HG02571 (cell line): ENCODE results near the gene HOXA6.

ENCODE experiments used
- ATAC-seq: cut with Tn5 transposase; IDR thresholded peaks from one replicate; pipeline ENCODE4 v1.9.1; 2021; ENCODE audit warnings: mild to moderate bottlenecking, moderate library complexity; ENCODE audit not compliant: unreplicated experiment

HOXA6 gene

GRCh38 chr7:27112955-27113949 is 34.3 kb downstream of the HOXA6 start:
- ATAC-seq, result no peak

DNA sequence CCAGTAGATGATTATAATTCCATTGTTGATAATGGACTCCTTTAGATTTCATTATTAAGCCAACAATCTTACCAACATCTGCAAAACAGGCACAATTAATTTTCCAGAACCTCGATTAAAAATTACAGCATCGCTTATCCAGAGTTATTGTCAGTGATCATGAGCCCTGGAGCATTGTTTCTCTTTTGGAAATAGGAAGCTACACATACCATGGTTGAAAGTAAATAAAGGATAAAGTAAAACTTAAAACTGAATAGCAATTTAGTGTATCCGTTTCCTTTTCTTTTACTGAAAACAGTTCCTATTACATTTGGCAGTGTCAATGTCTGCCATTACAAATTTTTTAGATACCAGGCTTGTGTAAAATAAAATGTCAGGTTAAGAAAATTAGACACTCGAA is 35.2 kb downstream of the HOXA6 start:
- ATAC-seq, result no peak

DNA sequence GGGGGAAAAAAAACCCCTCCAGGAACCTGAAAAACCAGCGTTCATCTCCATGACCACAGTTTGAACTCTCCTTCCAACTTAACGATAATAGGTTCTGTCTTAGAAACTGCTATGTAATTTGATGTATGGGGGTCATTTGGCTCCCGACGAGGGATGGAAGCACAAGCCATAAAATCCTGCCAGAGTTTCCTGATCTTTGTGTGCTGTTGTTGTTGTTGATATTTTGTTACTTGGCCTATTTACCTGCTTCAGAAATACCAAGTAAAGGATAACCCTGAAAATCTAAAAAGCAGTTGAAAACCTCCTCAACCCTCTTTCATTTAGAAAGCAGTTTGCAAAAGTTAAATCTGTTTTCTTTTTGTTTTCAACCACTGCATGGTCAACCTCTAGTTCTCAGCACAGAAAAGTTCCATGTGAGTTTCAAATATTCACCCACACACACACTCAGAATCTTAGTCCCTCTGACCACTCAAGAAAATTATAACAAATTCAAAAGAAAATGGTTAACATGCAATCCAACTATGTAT is 35.8 kb downstream of the HOXA6 start:
- no peak for ATAC-seq

- no peak for ATAC-seq
Measured at GRCh38 chr7:27111042-27111750, 36.4 kb downstream of the HOXA6 start.

GRCh38 chr7:27110186-27111031 is 37.2 kb downstream of the HOXA6 start:
- ATAC-seq, result no peak

DNA sequence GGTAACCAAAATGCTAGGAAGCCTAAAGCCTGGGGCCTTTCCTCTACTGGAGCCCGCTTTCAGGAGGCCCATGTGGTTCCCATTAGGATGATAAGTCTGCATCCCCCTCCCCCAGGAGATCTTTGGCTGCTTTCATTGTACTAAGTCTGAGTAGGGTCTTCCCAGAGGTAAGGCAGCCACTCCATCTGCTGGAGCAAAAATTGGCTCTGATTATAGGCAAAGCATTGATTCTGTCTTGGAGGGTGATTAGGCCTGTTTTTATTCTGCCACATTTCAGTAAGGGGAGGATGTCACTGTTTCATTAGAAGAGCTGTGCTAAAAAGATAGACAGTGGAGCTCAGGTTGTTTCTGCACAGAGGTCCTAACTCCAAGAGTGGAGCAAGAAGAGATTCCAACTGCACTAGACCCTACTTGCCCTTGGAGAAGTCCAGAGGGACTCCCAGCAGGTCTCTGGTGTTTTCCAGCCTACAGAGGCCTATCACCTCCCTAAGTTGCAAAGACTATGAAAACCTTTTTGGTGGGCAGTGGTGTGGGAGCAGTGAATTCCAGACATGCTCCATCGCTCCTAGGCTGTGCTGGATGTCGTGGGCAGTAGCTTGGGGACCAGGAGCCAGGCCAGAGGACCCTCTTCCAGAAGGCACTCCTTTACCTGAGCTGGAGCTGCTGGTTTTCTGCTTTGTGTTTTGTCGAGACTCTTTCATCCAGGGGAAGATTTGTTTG is 37.9 kb downstream of the HOXA6 start:
- no peak for ATAC-seq

- ATAC-seq, result no peak
Measured at GRCh38 chr7:27108390-27109127, 39.0 kb downstream of the HOXA6 start.

- ATAC-seq, result no peak
Measured at GRCh38 chr7:27107391-27108381, 39.9 kb downstream of the HOXA6 start.

DNA sequence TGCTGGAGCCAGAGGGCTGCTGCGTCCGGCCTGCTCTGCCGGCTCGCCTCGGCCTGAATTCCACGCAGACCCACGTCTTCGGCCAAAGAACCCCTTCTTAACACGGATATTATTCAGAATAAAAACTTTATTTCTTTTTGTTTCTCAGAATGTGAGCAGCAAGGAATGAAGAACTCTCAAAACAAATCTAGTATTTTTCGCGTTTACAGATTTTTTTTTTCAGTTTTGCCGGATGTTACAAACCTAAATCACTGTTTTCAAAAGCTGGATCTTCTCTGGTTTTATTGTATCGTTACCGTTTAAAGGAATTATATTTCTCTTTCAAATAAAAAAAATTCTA is 40.7 kb downstream of the HOXA6 start:
- ATAC-seq, result no peak

DNA sequence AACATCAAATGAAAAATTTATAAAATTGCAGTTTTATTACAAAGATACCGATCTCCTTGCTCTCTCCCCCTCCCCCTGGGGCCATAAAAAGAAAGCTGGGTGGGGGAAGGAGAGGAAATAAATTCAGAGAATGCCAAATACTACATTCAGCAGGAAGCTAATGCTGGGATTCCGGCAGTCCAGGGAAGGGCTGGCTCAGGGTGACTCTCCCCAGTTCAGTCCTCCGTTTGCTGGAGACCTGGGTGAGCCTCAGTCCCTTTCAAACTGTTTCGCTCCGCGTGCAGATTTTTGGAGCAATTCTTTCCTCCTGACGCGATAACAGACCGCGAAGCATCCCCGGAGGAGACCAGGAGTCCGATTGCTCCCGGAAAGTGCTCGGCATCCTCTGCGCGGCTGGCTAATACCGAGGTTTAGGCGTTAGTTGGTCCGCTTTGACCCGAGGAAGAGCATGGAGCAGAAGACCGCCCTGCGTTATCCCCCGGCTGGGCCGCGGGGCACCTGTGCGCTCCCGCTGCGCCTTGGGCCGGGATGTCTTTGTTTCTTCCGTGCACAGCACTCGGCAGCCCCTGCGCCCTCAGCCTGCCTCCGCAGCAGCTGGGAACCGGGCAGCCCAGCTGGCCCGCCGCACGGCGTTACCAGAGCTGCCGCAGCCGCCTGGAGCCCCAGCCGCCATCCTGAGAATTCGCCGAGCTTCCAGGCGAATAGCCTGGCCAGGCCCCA is 41.2 kb downstream of the HOXA6 start:
- no peak for ATAC-seq

DNA sequence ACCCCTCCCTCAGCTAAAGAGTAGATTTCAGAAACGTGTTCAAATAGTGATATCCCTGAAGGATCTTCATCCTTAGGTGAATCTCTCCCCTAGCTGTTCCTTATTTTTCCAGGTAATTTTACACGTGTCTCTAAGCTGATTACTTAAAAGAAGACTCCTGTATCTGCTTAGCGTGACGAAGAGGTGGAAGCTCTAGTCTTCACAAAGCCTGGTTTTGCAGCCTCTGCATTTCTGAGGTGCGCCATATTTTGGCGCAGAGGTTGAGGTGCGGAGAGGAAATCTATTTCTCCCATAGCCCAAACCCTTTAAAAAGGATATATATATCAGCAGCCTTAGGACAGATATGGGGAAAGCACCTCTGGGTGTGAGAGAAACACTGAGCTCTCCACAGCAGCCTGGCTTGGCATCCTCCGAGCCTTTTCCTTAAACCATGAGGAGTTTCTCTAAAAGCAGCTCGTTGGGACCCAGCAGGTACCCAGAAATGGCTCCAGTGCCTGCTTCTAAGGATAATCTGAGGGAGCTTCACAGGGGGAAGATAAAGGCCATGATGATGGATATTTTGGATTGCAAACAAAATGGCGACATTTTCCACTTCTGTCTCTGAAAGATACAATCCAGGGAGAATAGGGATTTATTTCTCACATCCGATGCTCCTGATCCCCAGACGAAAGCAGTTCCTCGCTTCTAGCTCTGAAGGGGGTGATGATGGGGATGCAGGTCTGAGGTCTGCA is 42.1 kb downstream of the HOXA6 start:
- no peak for ATAC-seq

- ATAC-seq, result no peak
Measured at GRCh38 chr7:27104341-27105058, 43.1 kb downstream of the HOXA6 start.

GRCh38 chr7:27103489-27104226 is 43.9 kb downstream of the HOXA6 start:
- no peak for ATAC-seq

DNA sequence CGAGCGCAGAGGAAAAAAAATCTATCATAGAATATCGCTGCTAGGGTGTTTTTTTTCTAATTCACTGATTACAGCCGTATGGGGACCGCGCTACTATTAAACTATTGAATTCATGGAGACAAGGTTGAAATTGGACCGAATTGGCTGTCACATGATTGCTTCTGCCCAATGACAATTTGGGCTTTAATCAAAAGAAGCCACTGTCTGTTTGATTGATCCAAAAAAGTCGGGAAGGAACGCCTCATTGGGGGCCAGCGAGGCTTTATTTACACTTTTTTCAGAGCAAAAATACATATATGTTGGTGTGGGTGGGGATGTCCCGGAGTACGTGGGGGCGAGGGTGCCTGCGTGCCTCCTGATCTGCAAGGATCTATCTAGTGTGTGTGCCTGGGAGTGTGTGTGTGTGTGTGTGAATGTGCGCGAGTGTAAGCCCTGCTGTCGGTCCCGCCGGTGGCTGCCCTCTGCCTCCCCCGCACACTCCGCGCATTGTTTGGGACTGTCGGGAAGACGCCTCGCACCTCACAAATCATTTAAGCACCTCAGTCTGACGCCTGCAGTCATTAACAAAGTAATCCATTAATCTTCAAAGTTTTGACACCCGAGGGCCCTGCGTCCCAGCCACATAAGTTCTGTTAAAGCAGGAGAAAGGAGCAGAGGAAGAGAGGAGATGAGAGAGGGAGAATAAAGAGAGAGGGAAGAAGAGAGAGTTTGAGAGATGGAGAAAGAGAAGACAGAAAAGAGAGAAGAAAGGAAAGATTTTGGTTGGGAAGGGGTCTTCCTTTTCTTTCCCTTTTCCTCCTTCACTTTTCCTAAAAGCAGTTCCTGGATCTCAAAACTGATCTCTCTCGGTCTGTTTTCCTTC is 44.8 kb downstream of the HOXA6 start, which contains the start of gene HOXA2:
Gene HOXA2 (minus strand): TSS at position 103 of the 862 bp plus-strand sequence. CDS start 183 bp downstream, outside the sequence.
- ATAC-seq, result no peak
